Activated T-helper 9 cell treated with anti-CD3 and anti-CD28 coated beads, Interleukin-2, amount 50 U/mL, for 16 hours (primary cell): Measurements from ENCODE around the gene SRMS.
"Not testable (repeated sequence)": the region's sequence is repeated elsewhere in the genome, so short reads cannot be mapped to it uniquely, and the experiment has no call there.

Source experiments
- DNase-seq: peaks from one replicate; pipeline ENCODE4 v3.0.0-alpha.2; 2020; ENCODE audit warnings: low read depth

SRMS gene

GRCh38 chr20:63522091-63522868, 25.3 kb downstream of the SRMS start:
- no peak for DNase-seq

GRCh38 chr20:63521602-63522001, 25.9 kb downstream of the SRMS start:
- no peak for DNase-seq

- DNase-seq, result peak; percentile 62
These were observed 26.5 kb downstream of the SRMS start for GRCh38 chr20:63520934-63521601.

- peak; percentile 79 for DNase-seq
These were observed 27.0 kb downstream of the SRMS start, which contains the start of gene PPDPF for GRCh38 chr20:63520504-63520933. Gene PPDPF (plus strand): TSS chr20:63520765. CDS start chr20:63521309, 544 bp downstream.

GRCh38 chr20:63519668-63520503, 27.7 kb downstream of the SRMS start:
- DNase-seq, result peak; percentile 44

GRCh38 chr20:63518946-63519667, 28.4 kb downstream of the SRMS start:
- no peak for DNase-seq

GRCh38 chr20:63518351-63518861, 29.1 kb downstream of the SRMS start:
- DNase-seq, result no peak

GRCh38 chr20:63517376-63518309, 29.9 kb downstream of the SRMS start:
- no peak for DNase-seq

- DNase-seq, result not testable (repeated sequence)
These were observed 33.0 kb downstream of the SRMS start for GRCh38 chr20:63514520-63514919.

- no peak for DNase-seq
These were observed 34.3 kb downstream of the SRMS start for GRCh38 chr20:63513207-63513606.

- DNase-seq, result no peak
These were observed 38.4 kb downstream of the SRMS start for GRCh38 chr20:63509088-63509564.

- no peak for DNase-seq
These were observed 39.3 kb downstream of the SRMS start for GRCh38 chr20:63508072-63508768.

GRCh38 chr20:63507083-63507743, 40.3 kb downstream of the SRMS start:
- no peak for DNase-seq

- no peak for DNase-seq
These were observed 41.8 kb downstream of the SRMS start for GRCh38 chr20:63505723-63506122.

GRCh38 chr20:63505281-63505680, 42.3 kb downstream of the SRMS start:
- DNase-seq, result no peak

- DNase-seq, result no peak
These were observed 42.9 kb downstream of the SRMS start for GRCh38 chr20:63504642-63505041.

- no peak for DNase-seq
These were observed 44.0 kb downstream of the SRMS start for GRCh38 chr20:63503524-63503923.

GRCh38 chr20:63502671-63503172, 44.8 kb downstream of the SRMS start:
- no peak for DNase-seq
